Neuron (in vitro differentiated cells): ENCODE data around the gene TRIM72.
"Not testable (repeated sequence)": the region's sequence is repeated elsewhere in the genome, so short reads cannot be mapped to it uniquely, and the experiment has no call there.

Experiments
- H2AFZ ChIP-seq: one replicate; pipeline ENCODE4 v1.6.1; 2013; ENCODE audit warnings: low read depth, mild to moderate bottlenecking, inconsistent platforms, low read length, moderate library complexity
- H3K27me3 ChIP-seq: one replicate; pipeline ENCODE4 v1.6.1; 2013; ENCODE audit warnings: low read length; ENCODE audit not compliant: insufficient read depth
- H3K36me3 ChIP-seq: one replicate; pipeline ENCODE4 v1.6.1; 2013; ENCODE audit warnings: low read length; ENCODE audit not compliant: insufficient read depth
- H3K4me1 ChIP-seq: one replicate; pipeline ENCODE4 v1.6.1; 2013; ENCODE audit warnings: low read length; ENCODE audit not compliant: insufficient read depth
- H3K4me3 ChIP-seq: 2 replicates; pipeline ENCODE4 v1.5.1; 2013; ENCODE audit warnings: mild to moderate bottlenecking, low read length, moderate library complexity
- H3K9me3 ChIP-seq: one replicate; pipeline ENCODE4 v1.6.1; 2013; ENCODE audit warnings: low read length

The TRIM72 gene

DNA sequence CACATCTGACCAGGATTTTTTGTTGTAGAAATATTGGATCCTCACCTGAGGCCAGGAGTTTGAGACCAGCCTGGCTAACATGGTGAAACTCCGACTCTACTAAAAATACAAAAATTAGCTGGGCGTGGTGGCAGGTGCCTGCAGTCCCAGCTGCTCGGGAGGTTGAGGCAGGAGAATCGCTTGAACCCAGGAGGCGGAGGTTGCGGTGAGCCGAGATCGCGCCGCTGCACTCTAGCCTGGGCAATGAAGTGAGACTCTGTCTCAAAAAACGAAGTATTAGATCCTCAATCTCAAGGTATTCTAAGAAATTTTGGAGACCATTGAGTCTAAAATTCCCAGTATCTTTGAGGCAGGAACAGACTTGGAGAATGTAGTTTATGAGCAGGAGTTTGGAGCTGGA lies 18.1 kb upstream of the TRIM72 start:
- H2AFZ ChIP-seq, H3K27me3 ChIP-seq, H3K4me1 ChIP-seq, H3K9me3 ChIP-seq, H3K4me3 ChIP-seq: not testable (repeated sequence)
- peaks cover 62% of the 10 kb centered on the region for H3K36me3 ChIP-seq

DNA sequence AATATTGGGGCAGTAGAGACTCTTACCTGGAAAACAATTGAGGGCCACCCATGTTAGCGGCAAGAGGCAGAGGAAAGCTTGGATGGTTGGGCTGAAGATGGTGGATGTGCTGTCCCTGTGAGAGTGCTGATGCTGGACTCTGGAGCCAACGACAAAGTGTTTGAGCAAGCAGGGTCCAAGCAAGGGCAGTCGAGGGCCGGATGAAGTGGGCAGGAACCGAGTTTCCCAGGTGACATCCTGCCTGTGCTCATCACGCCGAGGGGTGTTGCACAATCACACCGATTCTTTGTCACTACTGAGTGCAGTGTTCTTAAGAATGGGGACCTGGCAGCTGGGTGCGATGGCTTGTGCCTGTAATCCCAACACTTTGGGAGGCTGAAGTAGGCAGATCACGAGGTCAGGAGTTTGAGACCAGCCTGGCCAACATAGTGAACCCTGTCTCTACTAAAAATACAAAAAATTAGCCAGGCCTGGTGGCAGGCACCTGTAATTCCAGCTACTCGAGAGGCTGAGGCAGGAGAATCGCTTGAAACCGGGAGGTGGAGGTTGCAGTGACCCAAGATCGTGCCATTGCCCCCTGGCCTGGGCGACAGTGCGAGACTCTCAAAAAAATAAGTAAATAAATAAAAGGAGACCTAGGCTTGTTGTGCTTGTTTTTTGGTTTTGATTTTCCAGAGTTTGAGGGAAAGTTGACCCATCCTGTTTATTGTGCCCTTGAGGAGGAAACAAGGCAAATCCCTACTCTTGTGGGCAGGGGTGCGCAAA lies 17.4 kb upstream of the TRIM72 start:
- Histone ChIP-seq H3K36me3 (peaks cover 55% of the 10 kb centered on the region), H3K9me3 (no peaks in the 10 kb centered on the region), H3K4me1 (no peaks in the 10 kb centered on the region), H3K27me3 (no peaks in the 10 kb centered on the region), H3K4me3 (no peak overlapping the region), H2AFZ (no peak overlapping the region)

DNA sequence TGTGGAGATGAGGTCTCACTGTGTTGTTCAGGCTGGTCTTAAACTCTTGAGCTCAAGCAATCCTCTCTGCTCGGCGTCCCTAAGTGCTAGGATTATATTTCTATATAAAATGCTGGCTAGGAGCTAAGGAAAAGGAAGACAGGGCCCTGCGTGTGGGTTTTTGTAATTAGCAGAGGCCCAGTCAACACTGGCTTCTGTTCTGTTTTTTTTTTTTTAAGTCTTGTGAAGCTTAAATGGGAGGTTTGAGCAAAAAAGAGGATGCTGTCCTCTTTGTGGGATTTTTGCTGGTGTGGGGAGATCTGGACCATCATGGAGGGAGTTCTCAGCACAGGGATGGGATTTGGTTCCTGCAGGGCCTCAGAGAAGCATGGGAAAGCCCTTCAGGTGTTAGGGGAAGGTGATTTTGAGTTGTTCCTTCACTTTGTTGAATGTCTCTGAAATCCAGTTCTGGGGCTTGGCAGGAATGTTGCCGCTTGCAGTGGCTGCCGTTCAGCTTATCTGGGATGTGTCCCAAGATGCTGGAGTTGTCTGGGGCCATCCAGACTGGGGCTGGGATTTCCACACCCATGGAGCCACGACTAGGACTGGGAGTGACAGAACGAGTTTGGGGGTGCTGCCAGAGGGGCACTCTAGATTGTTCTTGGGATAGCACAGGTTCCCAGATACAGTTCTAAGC lies 15.6 kb upstream of the TRIM72 start:
- no peak overlapping the region for H2AFZ ChIP-seq
- no peaks in the 10 kb centered on the region for H3K9me3 ChIP-seq
- no peak overlapping the region for H3K4me3 ChIP-seq
- peaks cover 37% of the 10 kb centered on the region for H3K36me3 ChIP-seq
- H3K27me3 ChIP-seq = no peaks in the 10 kb centered on the region
- no peaks in the 10 kb centered on the region for H3K4me1 ChIP-seq

- no peak overlapping the region for H2AFZ ChIP-seq
- H3K4me3 ChIP-seq = no peak overlapping the region
- H3K36me3 ChIP-seq = peaks cover 26% of the 10 kb centered on the region
- H3K27me3 ChIP-seq = no peaks in the 10 kb centered on the region
- no peaks in the 10 kb centered on the region for H3K9me3 ChIP-seq
- no peaks in the 10 kb centered on the region for H3K4me1 ChIP-seq
Observed at GRCh38 chr16:31199430-31200041, 14.4 kb upstream of the TRIM72 start.

DNA sequence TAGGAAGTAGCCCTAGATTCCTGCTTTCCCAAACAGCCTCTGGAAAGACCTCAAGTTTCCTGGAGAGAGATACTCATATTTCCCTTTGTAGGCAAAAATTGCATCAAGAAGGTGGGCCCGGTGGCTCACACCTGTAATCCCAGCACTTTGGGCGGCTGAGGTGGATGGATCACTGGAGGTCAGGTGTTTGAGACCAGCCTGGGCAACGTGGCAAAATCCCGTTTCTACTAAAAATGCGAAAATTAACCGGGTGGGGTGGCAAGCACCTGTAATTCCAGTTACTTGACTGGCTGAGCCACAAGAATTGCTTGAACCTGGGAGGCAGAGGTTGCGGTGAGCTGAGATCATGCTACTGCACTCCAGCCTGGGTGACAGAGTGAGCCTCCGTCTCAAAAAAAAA lies 13.8 kb upstream of the TRIM72 start:
- H3K9me3 ChIP-seq, H3K4me1 ChIP-seq, H3K4me3 ChIP-seq, H3K27me3 ChIP-seq, H2AFZ ChIP-seq: not testable (repeated sequence)
- H3K36me3 ChIP-seq = peaks cover 20% of the 10 kb centered on the region

- no peak overlapping the region for H3K4me3 ChIP-seq
- no peaks in the 10 kb centered on the region for H3K27me3 ChIP-seq
- peaks cover 11% of the 10 kb centered on the region for H3K36me3 ChIP-seq
- H3K4me1 ChIP-seq = no peaks in the 10 kb centered on the region
- H3K9me3 ChIP-seq = no peaks in the 10 kb centered on the region
- no peak overlapping the region for H2AFZ ChIP-seq
Observed at GRCh38 chr16:31200821-31201568, 12.9 kb upstream of the TRIM72 start.

GRCh38 chr16:31201582-31202413 lies 12.1 kb upstream of the TRIM72 start:
- H3K4me1 ChIP-seq = no peaks in the 10 kb centered on the region
- no peak overlapping the region for H3K4me3 ChIP-seq
- H3K27me3 ChIP-seq = peaks cover under 1% of the 10 kb centered on the region
- H3K9me3 ChIP-seq = no peaks in the 10 kb centered on the region
- H3K36me3 ChIP-seq = peaks cover 6% of the 10 kb centered on the region
- H2AFZ ChIP-seq = no peak overlapping the region

DNA sequence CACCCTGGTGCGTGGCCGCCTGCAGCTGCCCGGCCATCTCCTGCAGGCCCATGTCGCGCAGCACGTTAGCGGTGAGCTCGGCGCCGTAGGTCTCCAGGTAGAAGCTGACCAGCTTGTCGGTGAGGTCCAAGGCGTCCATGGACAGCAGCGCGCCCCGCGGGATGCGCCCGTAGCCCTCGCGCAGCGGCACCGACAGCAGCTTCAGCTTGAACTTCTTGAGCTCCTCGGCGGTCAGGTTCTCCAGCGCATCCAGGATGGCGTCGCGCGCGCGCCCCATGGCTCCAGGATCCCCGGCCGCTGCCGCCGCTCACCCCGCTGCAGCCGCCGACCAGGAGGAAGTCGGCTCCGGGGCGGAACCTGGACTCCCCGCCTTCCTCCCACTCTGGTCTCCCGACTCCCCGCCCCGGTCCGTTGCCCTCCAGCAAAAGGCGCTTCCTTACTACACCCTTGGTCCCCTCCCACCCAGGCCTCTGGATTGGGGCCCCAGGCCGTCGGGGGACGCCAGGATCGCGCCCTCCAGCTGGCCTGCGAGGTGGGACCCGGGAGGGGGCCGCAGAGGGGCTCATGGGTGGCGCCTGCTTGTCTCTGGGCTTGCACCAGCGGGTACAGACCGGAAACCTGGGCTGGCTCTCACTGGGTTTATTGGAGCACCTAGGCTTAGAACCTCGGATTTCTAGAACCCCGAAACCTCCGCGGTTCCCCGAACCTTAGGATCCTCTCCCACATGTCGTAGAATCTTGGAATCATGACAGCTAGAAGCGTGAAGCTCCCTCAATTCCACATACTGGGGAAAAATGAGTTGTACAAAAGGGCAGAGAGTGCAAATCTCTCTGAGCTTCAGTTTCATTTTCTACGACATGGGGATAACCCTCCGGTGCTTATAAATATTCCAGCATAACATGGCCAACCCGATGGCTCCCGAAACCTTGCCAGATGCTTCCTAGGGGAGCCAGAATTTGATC lies 11.2 kb upstream of the TRIM72 start, which contains the start of gene PYCARD:
PYCARD (minus strand) TSS at position 347 of the 962 bp plus-strand sequence; CDS start at position 277, 70 bp downstream.
- Histone ChIP-seq H3K36me3 (peaks cover 6% of the 10 kb centered on the region), H2AFZ (no peak within 1 kb of the TSS), H3K27me3 (peaks cover 10% of the 10 kb centered on the region), H3K9me3 (no peaks in the 10 kb centered on the region), H3K4me3 (no peak within 1 kb of the TSS), H3K4me1 (no peaks in the 10 kb centered on the region)

- Histone ChIP-seq H2AFZ (no peak overlapping the region), H3K9me3 (no peaks in the 10 kb centered on the region), H3K4me3 (no peak overlapping the region), H3K36me3 (peaks cover under 1% of the 10 kb centered on the region), H3K27me3 (peaks cover 10% of the 10 kb centered on the region), H3K4me1 (no peaks in the 10 kb centered on the region)
Observed at GRCh38 chr16:31204871-31205666, 8.8 kb upstream of the TRIM72 start.

DNA sequence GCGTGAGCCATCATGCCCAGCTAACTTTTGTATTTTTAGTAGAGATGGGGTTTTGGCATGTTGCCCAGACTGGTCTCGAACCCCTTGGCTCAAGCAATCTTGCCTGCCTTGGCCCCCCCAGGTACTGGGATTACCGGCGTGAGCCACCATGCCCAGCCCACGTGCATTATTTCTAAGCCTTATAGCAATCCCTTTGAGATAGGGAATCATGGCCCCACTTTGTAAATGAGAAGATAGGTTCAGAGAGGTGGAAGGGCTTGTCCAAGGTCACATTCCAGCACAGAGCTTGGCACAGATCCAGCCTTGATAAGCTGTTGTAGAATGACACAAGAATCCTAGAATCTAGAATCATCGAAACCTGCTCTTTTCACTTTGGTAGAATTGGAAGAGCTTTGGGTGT lies 7.1 kb upstream of the TRIM72 start:
- H3K27me3 ChIP-seq = peaks cover 13% of the 10 kb centered on the region
- H2AFZ ChIP-seq = no peak overlapping the region
- no peaks in the 10 kb centered on the region for H3K9me3 ChIP-seq
- H3K36me3 ChIP-seq = no peaks in the 10 kb centered on the region
- H3K4me1 ChIP-seq = no peaks in the 10 kb centered on the region
- no peak overlapping the region for H3K4me3 ChIP-seq

GRCh38 chr16:31213342-31213741 lies 577 bp upstream of the TRIM72 start:
- H3K27me3 ChIP-seq = peaks cover 53% of the 10 kb centered on the region
- peaks cover 14% of the 10 kb centered on the region for H3K4me1 ChIP-seq
- H3K36me3 ChIP-seq = no peaks in the 10 kb centered on the region
- no peak overlapping the region for H2AFZ ChIP-seq
- H3K9me3 ChIP-seq = no peaks in the 10 kb centered on the region
- H3K4me3 ChIP-seq = no peak overlapping the region
